ENCODE measurements around the gene ERCC6L2. TPM values are rescaled to one million over a fixed set of nuclear protein-coding genes. Genes with fewer than 3 reads are reported as not detected.

Gene ERCC6L2
- total RNA-seq, 2 donors from 2014 or later, result 37.7 to 44.2 TPM

GRCh38 chr9:95839012-95839411 is 36.5 kb upstream of the ERCC6L2 start:
- Mint-ChIP-seq H3K4me3 (no peak overlapping the region), H3K27ac (no peak overlapping the region), H3K27me3 (ENCODE audit: insufficient read depth) (peaks cover 2% of the 10 kb centered on the region), H3K4me1 (no peaks in the 10 kb centered on the region), H3K9me3 (no peaks in the 10 kb centered on the region), H3K36me3 (ENCODE audit: low read depth) (no peaks in the 10 kb centered on the region)
- Histone ChIP-seq H3K9me3 (ENCODE audit: control insufficient read depth, low read length) (no peaks in the 10 kb centered on the region), H3K4me1 (ENCODE audit: control insufficient read depth, insufficient read depth, low read length) (no peaks in the 10 kb centered on the region), H3K36me3 (ENCODE audit: control insufficient read depth, insufficient read depth, low read length) (no peaks in the 10 kb centered on the region), H3K27ac (ENCODE audit: low read depth, low read length) (no peak overlapping the region), H3K4me3 (ENCODE audit: low read length) (no peak overlapping the region), H3K27me3 (ENCODE audit: control insufficient read depth, insufficient read depth, low read length, poor library complexity, severe bottlenecking) (no peaks in the 10 kb centered on the region), H3K9ac (ENCODE audit: extremely low read depth, low read length, poor library complexity, severe bottlenecking) (no peak overlapping the region)
- DNase-seq, result no peak
- TF ChIP-seq, protein P1, sequence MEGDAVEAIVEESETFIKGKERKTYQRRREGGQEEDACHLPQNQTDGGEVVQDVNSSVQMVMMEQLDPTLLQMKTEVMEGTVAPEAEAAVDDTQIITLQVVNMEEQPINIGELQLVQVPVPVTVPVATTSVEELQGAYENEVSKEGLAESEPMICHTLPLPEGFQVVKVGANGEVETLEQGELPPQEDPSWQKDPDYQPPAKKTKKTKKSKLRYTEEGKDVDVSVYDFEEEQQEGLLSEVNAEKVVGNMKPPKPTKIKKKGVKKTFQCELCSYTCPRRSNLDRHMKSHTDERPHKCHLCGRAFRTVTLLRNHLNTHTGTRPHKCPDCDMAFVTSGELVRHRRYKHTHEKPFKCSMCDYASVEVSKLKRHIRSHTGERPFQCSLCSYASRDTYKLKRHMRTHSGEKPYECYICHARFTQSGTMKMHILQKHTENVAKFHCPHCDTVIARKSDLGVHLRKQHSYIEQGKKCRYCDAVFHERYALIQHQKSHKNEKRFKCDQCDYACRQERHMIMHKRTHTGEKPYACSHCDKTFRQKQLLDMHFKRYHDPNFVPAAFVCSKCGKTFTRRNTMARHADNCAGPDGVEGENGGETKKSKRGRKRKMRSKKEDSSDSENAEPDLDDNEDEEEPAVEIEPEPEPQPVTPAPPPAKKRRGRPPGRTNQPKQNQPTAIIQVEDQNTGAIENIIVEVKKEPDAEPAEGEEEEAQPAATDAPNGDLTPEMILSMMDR (conservative IDR thresholded peaks at IDR 0.05), result no peak
- 93 to 100% methylated on average over 1 to 3 of the region's 3 CpGs for whole genome bisulfite sequencing, 2 experiments (ENCODE audit: insufficient coverage in 1 of 2, insufficient read length in 1 of 2)

DNA sequence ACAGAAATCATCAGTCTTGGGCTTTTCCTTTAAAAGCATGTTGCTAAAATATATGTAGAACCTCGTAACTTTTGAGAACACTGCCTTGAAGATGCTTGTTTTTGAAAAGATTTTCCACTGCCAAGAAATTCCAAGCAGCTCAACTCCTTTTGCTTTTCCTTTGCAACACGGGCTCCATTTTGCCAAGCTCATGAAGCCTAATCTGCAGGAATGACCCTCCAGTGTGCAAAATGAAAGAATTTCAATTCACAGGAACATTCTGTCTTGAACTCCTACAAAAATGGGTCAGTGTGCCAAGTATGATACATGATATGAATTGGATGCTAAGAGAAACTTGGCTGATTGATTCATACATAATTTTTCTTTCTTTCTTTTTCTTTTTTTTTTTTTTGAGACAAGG is 35.4 kb upstream of the ERCC6L2 start:
- Mint-ChIP-seq H3K27me3 (ENCODE audit: insufficient read depth) (peaks cover 2% of the 10 kb centered on the region), H3K36me3 (ENCODE audit: low read depth) (no peaks in the 10 kb centered on the region), H3K9me3 (no peaks in the 10 kb centered on the region), H3K4me3 (no peak overlapping the region), H3K4me1 (no peaks in the 10 kb centered on the region), H3K27ac (no peak overlapping the region)
- 89 to 92% methylated on average over 2 of the region's 2 CpGs for WGBS, 2 experiments (ENCODE audit: insufficient coverage in 1 of 2, insufficient read length in 1 of 2)
- no peak overlapping the region for H3K9ac ChIP-seq (ENCODE audit: extremely low read depth, low read length, poor library complexity, severe bottlenecking)
- no peaks in the 10 kb centered on the region for H3K9me3 ChIP-seq (ENCODE audit: control insufficient read depth, low read length)
- no peaks in the 10 kb centered on the region for H3K27me3 ChIP-seq (ENCODE audit: control insufficient read depth, insufficient read depth, low read length, poor library complexity, severe bottlenecking)
- H3K36me3 ChIP-seq (ENCODE audit: control insufficient read depth, insufficient read depth, low read length), result no peaks in the 10 kb centered on the region
- TF ChIP-seq, protein P1 (conservative IDR thresholded peaks at IDR 0.05), result no peak
- no peak overlapping the region for H3K4me3 ChIP-seq (ENCODE audit: low read length)
- no peak for DNase-seq
- no peak overlapping the region for H3K27ac ChIP-seq (ENCODE audit: low read depth, low read length)
- no peaks in the 10 kb centered on the region for H3K4me1 ChIP-seq (ENCODE audit: control insufficient read depth, insufficient read depth, low read length)

DNA sequence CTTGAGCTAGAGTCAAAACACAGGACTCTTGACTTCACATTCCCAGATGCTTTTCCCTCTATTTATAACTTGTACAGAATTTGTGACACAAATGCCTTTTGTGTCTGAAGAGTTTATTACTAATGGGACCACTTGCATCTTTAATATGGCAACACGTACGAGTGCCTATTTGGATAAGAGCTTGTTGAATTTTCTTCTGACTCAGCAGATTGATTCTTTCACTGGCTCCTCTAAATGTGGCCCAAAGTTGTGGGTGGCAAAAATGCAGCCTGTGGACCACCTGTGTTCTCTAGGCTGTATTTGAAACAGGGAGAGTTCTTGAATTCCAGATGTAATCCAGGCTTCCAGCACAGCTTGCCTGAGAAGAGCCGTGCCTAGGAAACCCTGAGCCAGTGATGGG is 34.1 kb upstream of the ERCC6L2 start:
- no peaks in the 10 kb centered on the region for H3K4me1 ChIP-seq (ENCODE audit: control insufficient read depth, insufficient read depth, low read length)
- TF ChIP-seq, protein P1 (conservative IDR thresholded peaks at IDR 0.05), result no peak
- Mint-ChIP-seq H3K27ac (no peak overlapping the region), H3K4me1 (no peaks in the 10 kb centered on the region), H3K36me3 (ENCODE audit: low read depth) (no peaks in the 10 kb centered on the region), H3K27me3 (ENCODE audit: insufficient read depth) (peaks cover 2% of the 10 kb centered on the region), H3K4me3 (no peak overlapping the region), H3K9me3 (no peaks in the 10 kb centered on the region)
- H3K27ac ChIP-seq (ENCODE audit: low read depth, low read length), result no peak overlapping the region
- no peaks in the 10 kb centered on the region for H3K9me3 ChIP-seq (ENCODE audit: control insufficient read depth, low read length)
- no peaks in the 10 kb centered on the region for H3K36me3 ChIP-seq (ENCODE audit: control insufficient read depth, insufficient read depth, low read length)
- no peak overlapping the region for H3K9ac ChIP-seq (ENCODE audit: extremely low read depth, low read length, poor library complexity, severe bottlenecking)
- no peak for DNase-seq
- WGBS, 2 experiments (ENCODE audit: insufficient coverage in 1 of 2, insufficient read length in 1 of 2), result 92 to 100% methylated on average over 3 of the region's 3 CpGs
- H3K4me3 ChIP-seq (ENCODE audit: low read length), result no peak overlapping the region
- H3K27me3 ChIP-seq (ENCODE audit: control insufficient read depth, insufficient read depth, low read length, poor library complexity, severe bottlenecking), result no peaks in the 10 kb centered on the region
